ENCODE data around the gene PNCK. TPM values are rescaled to one million over a fixed set of nuclear protein-coding genes. Genes with fewer than 3 reads are reported as not detected.
"Not testable (repeated sequence)": the region's sequence is repeated elsewhere in the genome, so short reads cannot be mapped to it uniquely, and the experiment has no call there.

Gene PNCK
- polyA plus RNA-seq, 4 donors: 6.2 to 11.4 (median 7.5) TPM

- DNase-seq (ENCODE audit: low read depth in 4 of 4, low spot score in 3 of 4): no peak
Observed at GRCh38 chrX:153687121-153688039, 13.8 kb upstream of the PNCK start, which contains the start of gene SLC6A8. SLC6A8 (plus strand) TSS chrX:153687926; CDS start chrX:153688575, 649 bp downstream.

DNA sequence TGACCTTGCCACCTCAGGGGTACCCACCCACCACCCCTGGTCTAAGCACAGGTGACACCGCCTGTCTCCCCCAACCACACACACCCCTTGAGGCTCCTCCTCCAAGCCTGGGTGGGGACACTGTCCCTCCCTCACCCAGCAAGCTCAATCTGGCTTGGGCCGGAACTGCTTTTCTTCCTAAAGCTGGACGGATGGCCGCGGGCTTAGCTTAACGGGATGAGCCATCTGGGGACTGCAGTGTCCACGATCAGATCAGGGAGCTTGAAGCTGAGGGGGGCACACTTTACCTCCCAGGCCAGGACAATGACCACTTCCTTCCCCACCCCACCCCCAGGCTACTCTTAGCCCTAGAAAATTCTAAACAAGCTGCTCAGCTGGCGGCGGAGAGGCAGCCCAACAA lies 13.1 kb upstream of the PNCK start:
- DNase-seq (ENCODE audit: low read depth in 4 of 4, low spot score in 3 of 4): no peak

DNA sequence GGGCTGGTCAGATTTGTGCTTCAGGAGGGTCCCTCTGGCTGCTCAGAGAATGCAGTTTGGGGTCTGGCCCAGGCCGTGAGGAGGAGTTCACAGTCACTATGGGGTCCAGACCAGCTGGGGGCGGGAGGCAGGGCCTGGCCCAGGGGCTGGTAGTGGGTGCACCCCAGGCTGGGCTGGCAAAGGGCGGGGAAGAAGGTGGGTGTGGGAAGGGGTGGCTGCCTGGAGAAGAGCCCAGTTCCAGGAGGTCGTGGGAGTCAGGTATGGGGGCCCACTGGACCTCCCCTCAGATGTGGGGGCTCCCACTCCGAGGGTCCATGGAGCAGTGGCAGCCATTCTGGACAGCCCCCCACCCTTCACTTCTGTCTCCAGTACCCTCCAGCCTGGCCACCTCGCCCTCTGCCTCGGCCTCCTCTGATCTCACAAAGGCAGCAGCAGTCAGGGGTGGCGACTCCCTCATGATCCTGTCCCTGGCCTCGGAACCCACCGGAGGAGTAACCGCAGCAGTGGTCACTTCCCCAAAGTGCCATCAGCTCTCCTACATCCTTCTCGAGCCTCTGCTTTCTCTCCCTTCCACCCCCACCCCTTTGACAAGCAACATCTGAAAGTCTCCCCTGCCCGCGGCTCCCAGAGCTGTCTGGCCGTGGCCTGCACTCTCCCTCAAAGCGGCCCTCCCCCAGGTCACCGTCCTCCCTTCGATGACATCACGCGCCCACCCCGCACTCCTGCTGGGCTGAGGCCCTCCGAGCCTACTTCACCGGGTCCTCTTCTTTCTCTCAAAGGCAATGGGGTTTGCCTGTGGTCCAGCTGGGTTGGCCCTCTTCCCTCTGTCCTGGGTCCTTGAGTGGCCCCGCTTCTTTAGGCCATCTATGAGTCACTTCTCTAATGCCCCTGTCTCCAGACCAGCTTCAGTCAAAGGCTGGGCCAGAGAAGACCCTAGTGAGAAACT lies 12.4 kb upstream of the PNCK start:
- DNase-seq (ENCODE audit: low read depth in 4 of 4, low spot score in 3 of 4): no peak

- no peak for DNase-seq (ENCODE audit: low read depth in 4 of 4, low spot score in 3 of 4)
Observed at GRCh38 chrX:153685156-153685536, 11.5 kb upstream of the PNCK start.

DNA sequence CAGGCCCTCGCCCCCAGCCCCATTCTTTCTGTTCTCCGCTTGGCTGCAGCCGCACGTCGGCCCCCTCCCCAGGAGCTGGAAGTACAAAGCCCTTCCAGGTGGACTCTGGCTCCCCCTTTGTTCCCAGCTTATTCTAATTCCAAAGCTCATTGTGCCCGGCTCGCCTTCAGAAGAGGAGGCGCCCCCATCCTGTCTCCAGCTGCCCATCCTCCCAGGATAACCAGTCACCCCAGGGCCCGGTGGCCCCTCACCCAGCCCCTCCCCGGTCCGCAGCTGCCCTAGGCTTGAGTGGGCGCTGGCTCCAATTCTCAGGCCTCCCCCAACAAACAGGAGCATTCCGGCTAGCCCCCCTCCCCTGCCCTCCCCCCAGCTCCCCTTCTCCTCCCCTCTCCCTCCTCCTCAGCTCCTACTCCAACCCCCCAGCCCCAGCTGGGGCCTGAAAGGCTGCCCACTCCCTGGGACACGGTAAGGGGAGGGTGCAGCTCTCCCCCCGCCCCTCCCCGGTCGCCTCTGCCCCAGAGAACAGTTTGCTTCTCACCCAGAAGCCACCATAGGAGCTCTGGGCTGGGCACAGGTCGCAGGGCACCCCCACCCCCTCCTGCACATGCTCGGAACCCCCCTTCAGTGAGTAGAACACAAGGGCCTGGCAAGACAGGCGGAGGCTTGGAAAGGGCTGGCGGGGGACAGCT lies 11.0 kb upstream of the PNCK start:
- no peak for DNase-seq (ENCODE audit: low read depth in 4 of 4, low spot score in 3 of 4)

- not testable (repeated sequence) for DNase-seq (ENCODE audit: low read depth in 4 of 4, low spot score in 3 of 4)
Observed at GRCh38 chrX:153683486-153683885, 9.9 kb upstream of the PNCK start.

GRCh38 chrX:153681175-153681574 lies 7.6 kb upstream of the PNCK start:
- DNase-seq (ENCODE audit: low read depth in 4 of 4, low spot score in 3 of 4): no peak

DNA sequence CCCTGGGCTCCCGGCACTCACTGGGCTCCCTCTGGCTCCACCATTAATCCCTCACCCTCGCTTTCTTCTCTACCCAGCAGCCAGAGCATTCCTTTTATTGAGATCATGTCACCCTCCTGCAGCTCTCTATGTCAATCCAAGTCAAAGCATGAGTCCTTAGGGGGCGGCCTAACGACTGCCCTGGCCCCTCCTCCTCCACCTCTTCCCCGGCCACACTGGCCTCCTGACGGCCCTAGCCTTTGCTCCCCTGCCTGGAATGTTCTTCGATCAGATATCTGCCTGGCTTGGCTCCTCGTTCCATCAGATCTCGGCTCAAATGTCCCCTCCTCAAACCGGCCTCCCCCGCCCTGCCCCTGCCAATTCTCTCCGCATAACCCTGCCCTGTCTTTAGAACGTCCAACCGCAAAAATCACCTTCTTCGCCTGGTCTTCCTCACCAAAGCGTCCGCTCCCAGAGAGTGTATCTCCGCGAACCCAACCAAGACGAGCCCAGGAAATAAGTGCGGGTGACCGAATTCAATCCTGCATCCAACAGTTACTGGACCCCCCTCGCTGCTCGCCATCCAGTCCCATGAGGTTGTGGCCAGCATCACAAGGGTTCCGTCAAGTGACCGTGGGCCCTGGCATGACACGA lies 722 bp upstream of the PNCK start:
- no peak for DNase-seq (ENCODE audit: low read depth in 4 of 4, low spot score in 3 of 4)

DNA sequence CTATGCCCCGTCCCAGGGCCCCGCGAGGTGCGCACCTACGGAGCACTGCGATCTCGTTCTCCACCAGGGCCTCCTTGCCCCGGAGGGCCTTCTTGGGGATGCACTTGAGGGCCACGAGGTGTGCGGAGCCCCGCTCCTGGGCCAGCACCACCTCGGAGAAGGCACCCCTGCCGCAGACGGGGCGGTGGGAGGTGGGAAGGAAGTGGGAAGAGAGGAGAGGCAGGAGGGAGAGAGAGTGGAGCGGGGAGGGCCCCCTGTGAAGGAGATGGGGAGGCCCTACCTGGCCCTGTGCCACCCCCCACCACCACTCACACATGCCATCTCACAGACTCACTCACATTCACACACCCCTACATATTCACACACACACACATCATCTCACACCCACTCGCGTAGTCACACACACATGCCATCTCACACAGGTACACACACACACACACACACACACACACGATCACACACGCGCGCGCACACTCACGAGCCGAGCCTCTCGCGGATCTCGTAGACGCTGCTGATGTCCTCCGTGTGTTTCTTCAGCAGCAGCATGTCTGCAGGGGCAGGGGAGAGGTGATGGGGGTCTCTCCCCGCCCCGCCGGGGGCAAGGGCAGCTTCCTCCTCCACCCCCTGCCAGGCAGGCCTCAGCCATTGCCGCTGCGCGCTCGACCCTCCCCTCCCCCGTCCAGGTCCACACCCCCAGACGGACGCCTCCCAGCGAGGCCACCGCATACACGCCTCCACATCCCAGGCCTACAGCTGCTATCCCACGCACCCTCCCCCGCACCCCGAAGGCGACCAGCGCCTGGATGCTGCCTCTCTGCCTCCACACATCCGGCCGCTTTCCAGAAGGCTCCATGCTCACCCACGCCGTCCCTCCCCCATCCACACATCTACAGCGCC lies 834 bp downstream of the PNCK start:
- DNase-seq (ENCODE audit: low read depth in 4 of 4, low spot score in 3 of 4): no peak

- no peak for DNase-seq (ENCODE audit: low read depth in 4 of 4, low spot score in 3 of 4)
Observed at GRCh38 chrX:153671589-153672530, 1.8 kb downstream of the PNCK start.

DNA sequence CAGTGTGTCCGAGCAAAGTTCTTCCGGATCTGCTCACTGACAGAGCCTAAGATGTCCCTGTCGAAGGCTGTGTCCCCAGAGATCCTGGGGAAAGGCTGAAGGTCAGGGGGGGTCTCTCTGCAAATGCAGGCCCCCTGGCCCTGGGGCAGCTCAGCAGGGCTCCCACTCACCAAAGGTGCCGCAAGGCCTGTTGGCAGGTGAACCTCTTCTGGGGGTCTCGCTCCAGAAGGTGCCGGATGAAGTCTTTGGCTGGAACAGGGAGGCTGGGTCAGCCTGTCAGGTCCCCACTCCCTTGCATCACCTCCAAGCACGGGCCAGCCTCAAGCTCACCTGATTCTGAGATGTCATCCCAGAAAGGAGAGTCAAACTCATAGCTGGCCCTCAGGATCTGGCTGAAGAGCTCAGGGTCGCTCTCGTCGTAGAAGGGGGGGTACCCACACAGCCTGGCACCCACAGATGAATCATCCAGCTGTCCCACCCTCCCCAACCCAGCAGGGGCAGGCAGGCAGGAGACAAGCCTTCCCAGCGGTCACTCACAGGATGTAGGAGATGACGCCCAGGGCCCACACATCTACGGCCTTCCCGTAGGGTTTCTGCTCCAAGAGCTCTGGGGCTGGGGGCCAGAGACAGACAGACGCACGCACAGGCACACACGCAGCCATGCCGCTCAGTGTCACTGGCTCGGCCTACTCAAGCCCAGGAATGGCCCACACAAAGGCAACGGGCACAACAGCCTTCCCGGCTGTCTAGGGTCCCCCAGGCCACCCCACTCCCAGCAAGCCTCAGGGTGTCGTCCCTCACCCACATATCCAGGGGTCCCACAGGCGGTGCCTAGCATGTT lies 2.6 kb downstream of the PNCK start:
- no peak for DNase-seq (ENCODE audit: low read depth in 4 of 4, low spot score in 3 of 4)

DNA sequence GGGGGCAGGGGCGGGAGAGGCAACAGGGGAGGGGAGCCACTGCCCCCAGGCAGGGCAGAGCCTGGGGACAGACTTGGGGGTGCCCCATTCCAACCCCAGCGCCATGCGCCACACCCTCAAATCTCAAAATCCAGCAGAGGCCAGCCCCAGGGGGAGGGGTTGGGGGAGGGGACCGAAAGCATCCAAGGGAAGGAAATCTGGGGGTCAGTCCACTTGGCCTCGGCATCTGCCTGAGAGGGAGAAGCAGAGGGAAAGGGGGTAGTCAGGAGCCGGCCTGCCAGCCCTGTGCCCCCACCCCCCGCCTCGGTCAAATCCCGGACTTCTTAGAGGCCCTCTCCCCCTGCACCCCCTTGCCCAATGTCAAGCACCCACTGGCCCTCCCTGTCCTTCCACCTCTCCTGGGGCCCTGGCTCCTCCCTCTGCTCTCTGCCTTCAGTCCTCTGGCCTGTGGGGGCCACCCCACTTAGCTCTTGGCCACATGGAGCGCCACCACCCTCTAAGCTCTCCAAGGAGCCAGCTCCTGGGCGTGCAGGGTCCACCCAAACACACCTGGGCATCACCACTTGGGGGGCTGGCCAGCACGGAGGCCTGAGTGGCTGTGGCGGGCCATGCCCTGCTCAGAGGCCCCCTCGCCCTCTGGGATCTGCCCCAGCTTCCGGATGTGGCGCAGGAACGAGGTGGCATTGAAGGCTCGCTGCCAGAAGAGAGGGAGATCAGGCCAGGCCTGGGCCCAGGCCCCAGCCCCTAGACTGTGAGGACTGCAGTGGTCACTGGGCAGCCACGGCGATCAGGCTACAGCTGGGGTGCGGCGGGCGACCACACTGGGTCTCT lies 3.5 kb downstream of the PNCK start:
- no peak for DNase-seq (ENCODE audit: low read depth in 4 of 4, low spot score in 3 of 4)

GRCh38 chrX:153669174-153669890 lies 4.3 kb downstream of the PNCK start:
- no peak for DNase-seq (ENCODE audit: low read depth in 4 of 4, low spot score in 3 of 4)

DNA sequence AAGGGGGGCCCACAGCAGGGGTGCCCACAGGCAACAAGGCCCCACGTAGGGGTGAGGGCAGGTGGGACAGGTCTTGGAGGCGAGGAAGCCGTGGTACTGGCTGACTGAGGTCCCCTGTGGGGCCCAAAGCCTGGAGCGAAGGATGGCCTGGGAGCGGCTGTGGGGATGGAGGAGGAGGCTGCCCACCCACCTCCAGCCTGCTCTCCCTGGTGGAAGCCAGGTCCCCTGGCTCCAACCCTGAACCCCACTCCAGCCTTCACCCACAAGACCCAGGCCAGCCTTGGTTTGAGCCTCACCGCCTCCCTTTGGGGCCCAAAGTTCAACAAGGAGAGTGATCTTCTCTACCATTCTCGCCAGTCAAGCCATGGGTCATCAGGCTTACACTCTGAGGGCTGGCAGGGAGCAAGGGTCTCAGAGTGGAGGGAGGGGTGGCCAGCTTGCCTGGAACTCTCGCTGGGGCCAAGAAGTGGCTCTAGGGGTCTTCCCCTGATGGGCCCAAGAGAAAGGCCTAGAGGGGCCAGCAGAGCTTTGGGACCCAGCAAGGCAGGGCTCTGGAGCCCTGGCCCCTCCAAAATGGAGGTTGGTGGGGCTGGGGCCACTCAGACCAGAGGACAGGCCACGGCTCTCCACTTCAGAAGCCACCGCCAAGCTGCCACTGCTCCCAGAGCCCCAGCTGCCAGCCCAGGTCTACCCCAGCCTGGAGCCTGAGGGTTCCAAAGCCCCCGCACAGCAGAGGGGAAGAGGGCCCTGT lies 5.0 kb downstream of the PNCK start:
- no peak for DNase-seq (ENCODE audit: low read depth in 4 of 4, low spot score in 3 of 4)

DNA sequence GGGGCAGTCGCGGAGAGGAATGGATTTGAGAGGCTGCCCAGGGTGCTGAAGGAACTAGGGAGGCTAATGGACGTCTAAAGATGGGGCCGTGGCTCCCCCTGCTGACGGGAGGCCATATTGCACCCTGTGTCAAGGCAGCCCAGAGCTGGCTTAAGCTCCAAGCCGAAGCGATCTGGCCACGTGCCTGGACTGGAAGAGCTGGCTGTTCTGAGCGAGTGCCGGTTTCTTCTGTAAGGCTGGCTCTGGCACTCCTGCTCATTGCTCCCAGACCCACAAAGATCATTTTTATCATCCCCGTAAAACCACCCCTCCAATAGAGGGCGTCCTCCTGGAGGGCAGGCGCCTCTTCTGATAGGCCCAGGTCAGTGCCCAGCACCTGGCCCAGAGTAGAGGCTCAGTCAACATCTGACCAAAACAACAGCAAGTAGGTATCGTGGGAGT lies 5.6 kb downstream of the PNCK start:
- peak in 2 of 4 donors; percentile 65 to 74 for DNase-seq (ENCODE audit: low read depth in 4 of 4, low spot score in 3 of 4)

All from right renal pelvis (tissue), 4 donors.